Measurements from ENCODE around the gene FBXL17.

GRCh38 chr5:108381350-108381953 is 446 bp downstream of the FBXL17 start:
- TF ChIP-seq JUNB (IDR thresholded peaks at IDR 0.05): no peak
- no peak for TF ChIP-seq CTCF (IDR thresholded peaks at IDR 0.05)
- TF ChIP-seq HMGXB4 (CRISPR knock-in tag; IDR thresholded peaks at IDR 0.05; ENCODE audit: borderline replicate concordance): peak; percentile 62; the same call in 1 of the 2 replicates
- TF ChIP-seq PHF8 (IDR thresholded peaks at IDR 0.05; ENCODE audit: borderline replicate concordance, low read depth): peak; percentile 87
- no peak for TF ChIP-seq TP53 (CRISPR knock-in tag; IDR thresholded peaks at IDR 0.05)
- no peak for TF ChIP-seq RCOR1 (IDR thresholded peaks at IDR 0.05; ENCODE audit: low read depth, low read length)
- peak; percentile 23; the same call in 1 of the 2 replicates for TF ChIP-seq POLR2A (IDR thresholded peaks at IDR 0.05; ENCODE audit: low read length)
- TF ChIP-seq USF2 (IDR thresholded peaks at IDR 0.05): no peak
- no peak for TF ChIP-seq EP300 (IDR thresholded peaks at IDR 0.05)
- no peak for TF ChIP-seq CHD2 (IDR thresholded peaks at IDR 0.05; ENCODE audit: low read length, partially characterized antibody)
- TF ChIP-seq HOXA7 (CRISPR knock-in tag; IDR thresholded peaks at IDR 0.05): no peak
- TF ChIP-seq SREBF2 (IDR thresholded peaks at IDR 0.05): no peak
- no peak for TF ChIP-seq MAX (IDR thresholded peaks at IDR 0.05)

Measured in A549 (cell line).